Activated naive CD8-positive, alpha-beta T cell treated with anti-CD3 and anti-CD28 coated beads, Interleukin-2, amount 50 U/mL, for 16 hours (primary cell): ENCODE data around the gene EGFR.

Experiments used
- DNase-seq: peaks from one replicate; pipeline ENCODE4 v3.0.0-alpha.2; 2020; ENCODE audit warnings: low read depth, low spot score

EGFR gene

DNA sequence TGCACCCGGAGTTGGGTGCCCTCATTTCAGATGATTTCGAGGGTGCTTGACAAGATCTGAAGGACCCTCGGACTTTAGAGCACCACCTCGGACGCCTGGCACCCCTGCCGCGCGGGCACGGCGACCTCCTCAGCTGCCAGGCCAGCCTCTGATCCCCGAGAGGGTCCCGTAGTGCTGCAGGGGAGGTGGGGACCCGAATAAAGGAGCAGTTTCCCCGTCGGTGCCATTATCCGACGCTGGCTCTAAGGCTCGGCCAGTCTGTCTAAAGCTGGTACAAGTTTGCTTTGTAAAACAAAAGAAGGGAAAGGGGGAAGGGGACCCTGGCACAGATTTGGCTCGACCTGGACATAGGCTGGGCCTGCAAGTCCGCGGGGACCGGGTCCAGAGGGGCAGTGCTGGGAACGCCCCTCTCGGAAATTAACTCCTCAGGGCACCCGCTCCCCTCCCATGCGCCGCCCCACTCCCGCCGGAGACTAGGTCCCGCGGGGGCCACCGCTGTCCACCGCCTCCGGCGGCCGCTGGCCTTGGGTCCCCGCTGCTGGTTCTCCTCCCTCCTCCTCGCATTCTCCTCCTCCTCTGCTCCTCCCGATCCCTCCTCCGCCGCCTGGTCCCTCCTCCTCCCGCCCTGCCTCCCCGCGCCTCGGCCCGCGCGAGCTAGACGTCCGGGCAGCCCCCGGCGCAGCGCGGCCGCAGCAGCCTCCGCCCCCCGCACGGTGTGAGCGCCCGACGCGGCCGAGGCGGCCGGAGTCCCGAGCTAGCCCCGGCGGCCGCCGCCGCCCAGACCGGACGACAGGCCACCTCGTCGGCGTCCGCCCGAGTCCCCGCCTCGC is at the start of gene EGFR:
EGFR (plus strand) TSS at position 657 of the 830 bp plus-strand sequence. CDS start 261 bp downstream, outside the sequence.
- no peak for DNase-seq

DNA sequence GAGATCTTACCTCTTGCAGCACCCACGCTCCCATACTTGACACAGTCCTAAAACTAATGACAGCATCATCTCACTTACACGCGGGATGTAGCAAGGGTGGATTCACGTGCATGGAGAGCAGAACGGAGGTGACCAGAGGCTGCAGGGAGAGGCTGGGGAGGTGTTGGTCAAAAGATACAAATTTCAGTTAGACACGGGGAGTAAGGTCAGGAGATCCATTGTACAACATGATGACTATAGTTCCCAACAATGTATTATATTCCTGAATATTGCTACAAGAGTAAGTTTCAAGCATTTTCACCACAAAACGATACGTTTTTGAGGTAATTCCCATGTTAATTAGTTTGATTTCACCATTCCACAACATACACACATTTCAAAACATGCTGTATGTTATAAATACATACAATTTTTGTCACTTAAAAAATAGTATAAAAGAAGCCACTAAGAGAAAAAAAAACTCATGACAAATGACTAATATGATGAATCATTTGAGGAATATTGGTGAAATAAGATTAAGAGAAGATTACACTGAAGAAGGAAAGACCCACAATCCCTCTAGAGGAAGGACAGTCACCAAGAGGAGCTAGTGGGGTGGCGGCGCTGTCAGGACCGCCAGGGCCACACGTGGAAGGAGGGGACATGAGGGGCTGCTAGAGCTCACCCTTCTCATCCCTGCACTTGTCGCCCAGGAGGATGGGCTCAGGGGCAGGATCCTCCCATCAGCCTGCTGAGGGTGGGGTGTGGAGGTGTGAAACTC is 49.4 kb upstream of the EGFR start:
- DNase-seq, result no peak

DNA sequence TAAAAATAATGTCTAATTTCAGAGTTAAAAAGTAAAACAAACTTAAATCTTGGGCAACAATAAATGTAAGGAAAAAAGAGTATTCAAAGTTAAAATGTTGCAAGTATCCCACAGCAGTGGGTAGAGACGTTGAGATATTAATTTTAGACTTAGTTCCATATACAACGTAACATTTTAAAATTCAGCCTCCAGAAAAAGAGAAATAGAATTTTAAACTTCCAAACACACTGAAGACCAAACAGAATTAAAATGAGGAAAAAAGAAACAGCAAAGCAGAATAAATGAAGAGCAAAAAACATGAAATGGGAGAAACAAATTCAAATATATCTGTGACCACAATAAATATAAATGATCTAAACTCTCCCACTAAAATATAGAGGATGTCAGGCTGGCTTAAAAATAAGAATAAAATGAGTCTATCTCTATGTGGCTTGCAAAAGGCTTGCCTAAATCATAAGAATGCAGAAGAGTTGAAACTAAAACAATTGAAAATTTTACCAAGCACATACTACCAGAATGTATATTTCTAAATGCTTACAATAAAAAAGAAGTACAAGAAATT is 46.0 kb upstream of the EGFR start:
- DNase-seq, result no peak

DNA sequence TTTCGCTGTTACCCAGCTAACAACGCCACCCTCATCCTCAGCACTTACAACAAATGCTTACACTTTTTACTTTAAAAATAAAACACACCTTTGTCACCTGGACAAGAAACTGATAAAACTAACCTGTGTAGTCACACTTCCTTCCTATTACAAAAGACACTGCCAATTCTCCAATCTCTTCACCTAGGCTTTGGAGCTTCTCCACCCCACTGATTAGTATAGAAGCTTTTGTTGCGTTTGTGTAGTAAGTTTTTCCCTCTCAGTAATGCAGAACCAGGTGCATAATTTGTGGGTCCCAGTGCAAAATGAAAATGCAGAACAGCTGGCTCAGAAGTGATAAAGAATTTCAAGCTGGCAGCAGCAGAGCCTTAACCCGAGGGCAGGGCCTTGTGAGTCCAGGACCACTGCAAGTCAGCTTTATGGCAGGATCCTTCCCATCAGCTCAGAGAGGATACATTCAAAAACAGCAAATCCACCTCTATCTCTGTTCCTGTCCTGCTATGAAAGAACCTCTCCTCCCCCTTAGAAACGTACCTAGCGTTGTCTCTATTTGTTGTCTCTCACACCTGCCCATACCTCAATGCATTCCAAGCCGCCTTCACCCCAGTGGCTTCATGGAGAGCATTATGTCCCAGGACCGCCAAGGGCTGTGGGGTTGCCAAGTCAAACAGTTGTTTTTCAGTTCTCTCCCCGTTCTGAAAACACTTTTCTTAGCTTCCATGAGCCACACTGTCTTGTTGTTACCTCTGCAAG is 40.3 kb upstream of the EGFR start:
- no peak for DNase-seq

DNA sequence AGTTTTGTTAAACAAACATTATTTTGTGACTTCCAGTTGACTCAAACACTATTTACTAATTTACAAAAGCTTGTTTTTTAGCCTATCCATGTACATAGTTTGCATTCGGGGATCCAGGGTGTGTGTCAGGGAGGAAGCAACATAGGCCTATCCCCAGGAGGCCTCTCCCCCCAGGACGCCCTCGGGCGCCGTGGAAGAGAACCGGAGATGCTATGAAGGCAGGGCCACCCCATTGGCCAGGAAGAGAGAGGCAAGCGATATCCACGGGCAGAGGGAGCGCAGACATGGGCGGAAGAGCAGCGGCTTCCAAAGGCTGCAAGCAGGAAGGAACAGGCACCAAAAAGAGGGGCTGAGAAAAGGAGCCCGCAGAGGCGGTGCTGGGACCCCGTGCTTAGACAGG is 38.3 kb upstream of the EGFR start:
- no peak for DNase-seq

DNA sequence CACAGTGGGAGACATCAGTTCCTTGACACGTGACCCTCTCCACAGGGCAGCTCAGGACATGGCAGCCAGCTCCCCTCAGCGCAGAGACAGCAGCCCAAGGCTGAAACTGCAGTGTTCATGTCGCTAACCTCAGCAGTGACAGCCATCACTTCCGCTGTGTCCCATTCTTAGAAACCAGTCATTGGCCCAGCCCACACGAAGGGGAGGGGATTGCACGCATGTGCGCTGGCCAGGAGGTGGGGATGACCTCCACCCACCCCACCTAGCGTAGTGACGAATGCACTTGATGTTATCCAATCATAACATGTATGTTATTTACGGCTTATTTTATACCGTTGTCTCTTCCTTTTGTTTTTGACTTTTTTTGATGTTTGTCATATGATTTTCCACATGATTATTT is 36.9 kb upstream of the EGFR start:
- DNase-seq, result no peak

DNA sequence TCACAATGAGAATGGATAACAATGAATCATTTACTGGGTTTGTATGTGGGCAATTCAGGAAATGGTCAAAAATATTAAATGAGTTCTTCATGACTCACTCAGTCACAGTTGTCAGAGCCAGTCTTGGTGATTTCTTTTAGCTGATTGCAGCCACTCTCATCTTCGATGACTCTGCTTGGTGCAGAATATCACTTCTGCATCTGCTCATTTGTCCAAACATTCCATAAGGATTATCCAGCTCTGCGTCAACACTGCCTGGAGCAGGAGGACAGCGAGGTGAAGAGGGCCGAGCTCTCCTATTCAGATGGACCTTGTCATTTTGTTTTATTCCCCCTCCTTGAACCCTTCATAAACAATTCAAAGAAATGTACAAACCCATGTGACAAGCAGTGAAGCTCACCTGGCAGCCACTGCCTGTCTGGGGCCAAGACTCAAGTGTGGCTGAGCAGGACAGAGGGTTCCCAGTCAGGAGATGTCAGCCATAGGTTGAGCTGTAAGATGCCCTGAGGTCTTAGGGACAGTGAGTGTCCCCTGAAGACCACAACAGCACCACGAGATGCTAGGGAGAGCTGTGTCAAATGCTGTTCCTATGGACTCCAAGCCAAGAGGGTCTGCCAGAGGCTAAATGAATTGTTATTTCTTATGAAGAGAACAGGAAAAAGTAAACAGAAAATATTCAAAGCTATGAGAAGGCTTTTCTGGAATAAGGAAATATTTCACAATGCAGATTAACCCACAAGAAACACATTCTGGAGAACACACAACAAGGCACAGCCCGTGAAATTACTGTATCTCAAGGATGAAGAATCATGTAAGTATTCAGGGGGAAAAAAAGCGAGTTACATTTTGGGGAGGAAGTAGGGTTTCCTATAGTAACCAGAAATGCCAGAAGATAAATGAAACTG is 33.1 kb upstream of the EGFR start:
- no peak for DNase-seq

DNA sequence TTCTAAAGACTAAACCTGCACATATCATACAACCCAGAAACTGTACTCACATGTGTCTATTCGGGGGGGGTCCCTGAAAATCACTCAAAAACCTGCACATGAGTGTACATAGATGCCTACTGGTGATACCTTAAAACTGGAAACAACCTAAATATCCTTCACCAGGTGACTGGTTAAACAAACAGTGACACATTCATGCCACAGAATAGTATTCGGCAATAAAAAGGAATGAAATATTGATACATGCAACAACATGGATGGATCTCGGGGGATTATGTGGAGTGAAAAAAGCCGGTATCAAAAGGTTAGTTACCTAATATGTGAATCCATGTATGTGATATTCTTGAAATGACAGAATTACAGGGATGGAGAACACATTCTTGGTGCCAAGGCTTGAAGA is 32.1 kb upstream of the EGFR start:
- no peak for DNase-seq

DNA sequence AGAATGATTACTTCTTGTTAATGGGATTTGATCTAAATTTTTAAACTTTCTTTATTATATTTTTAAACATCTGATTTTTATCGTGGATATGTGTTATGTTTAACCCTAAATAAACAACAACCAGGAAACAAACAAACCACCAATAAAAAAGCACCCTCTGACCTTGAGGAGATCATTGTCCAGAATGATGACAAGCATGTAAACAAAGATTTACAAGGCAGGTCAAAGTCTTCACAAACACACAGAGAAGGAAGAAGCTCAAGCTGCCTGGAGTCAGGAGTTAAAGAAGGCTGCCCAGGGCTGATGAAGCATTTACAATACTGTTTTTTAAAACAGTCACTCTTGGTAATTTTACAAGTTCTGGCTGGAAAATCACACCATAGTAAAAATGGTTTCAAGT is 31.0 kb upstream of the EGFR start:
- DNase-seq, result no peak

DNA sequence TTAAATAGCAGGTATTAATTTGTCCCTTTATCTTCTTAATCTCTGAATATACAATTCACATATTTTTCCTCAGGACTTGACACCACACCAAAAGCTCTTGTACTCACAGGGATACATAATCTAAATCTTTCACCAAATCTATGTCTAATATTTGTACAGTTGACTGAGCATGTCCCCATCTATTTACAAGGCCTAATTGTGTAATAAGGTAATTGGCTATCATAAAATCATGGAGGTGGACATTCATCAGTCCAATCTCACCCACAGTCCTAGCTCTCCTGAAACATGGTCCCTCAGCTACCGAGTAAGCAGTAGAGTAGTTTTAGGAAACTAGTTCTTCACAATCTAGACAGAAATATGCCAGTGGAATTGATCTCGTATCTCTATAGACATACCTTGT is 30.3 kb upstream of the EGFR start:
- DNase-seq, result no peak

DNA sequence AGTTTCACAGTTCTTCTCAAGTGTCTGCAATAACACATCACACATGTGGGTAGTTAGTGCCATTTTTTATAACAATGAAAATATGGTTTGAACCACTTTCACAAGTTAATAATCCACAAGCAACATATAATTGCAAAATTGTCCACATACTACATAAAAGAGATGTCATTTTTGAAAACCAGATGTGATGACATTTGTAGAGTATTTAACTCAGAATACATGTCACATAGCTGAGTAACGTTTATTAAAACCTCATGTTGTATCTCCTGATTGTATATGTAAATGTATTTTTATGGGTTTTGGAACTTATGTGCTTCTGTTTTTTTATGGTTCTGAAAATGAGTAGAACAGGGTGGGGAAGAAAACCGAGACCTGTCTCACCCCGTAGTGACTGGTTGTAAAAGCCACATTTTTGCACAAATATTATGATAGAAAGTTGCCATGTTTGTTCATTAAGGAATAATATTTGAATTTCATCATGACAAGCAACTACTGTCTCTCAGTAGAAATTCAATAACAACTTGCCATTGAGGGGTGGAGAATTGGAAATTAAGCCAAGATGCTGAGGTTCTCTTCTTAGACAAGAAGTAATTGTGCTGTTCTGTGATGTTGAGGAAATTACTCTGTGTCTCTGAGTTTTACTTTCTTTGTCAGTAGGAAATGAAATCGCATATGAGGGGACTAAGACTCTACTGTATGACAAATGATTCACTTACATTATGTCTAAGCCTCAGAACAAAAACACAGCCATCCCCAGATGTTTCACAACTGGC is 29.2 kb upstream of the EGFR start:
- DNase-seq, result no peak

DNA sequence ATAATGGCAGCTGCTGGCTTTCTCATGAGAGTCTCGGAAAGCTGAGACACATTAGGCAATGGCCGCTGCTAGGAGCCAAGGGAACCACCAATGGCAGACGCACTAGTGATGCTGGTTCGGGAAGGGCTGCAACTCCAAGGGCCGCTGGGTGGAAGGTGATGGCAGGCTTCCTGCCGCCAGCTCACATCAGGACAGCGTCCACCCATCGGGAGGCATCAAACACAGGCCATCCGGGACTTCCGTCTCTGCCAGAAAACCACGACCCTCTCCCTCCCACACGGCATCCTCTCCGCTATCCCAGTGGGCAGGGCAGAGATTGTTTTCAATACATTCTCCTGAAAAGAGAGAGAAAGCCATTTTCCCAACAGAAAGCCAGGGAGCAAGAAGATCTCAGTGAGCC is 27.5 kb upstream of the EGFR start:
- DNase-seq, result no peak

DNA sequence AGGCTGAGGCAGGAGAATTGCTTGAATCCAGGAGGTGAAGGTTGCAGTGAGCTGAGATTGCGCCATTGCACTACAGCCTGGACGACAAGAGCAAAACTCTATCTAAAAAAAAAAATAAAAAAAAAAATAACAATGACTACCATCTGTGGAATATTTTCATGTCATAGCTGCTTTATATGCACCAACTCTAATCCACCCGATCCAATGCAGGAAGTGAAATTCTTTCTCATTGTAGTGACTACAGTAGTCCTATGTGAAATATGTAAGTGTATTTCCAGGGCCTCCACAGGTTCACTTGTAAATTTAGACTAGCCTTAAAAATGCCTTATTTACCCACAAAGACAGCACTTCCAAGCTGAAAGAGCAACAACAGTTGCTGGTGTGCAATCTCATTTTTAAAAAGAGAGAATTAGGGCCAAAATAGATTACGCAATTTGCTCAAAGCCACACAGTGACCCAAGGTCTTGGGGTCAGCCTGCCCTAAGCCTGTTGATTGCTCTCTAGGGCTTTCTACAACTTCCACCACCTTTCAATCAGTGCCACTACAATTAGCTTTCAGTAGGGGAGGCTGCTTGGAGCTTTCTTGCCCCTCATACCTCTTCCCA is 25.8 kb upstream of the EGFR start:
- no peak for DNase-seq

DNA sequence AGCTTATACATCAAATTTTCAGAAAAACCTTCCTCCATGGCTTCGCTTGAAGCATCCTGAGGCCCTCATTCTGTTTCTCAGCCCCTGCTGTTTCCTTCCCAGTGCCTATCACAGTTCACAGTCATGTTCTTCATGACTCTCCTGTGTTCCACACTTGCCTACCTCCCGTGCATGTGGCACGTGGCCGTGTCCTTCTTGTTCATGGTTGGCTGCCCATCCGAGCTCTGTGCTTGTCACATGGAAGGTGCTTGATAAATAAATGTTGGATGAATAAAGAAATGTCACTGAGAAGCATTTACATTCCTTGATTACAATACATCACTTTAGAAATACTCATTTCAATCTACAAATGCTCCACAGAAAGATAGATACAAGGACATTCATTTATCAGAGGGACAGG is 23.7 kb upstream of the EGFR start:
- no peak for DNase-seq

DNA sequence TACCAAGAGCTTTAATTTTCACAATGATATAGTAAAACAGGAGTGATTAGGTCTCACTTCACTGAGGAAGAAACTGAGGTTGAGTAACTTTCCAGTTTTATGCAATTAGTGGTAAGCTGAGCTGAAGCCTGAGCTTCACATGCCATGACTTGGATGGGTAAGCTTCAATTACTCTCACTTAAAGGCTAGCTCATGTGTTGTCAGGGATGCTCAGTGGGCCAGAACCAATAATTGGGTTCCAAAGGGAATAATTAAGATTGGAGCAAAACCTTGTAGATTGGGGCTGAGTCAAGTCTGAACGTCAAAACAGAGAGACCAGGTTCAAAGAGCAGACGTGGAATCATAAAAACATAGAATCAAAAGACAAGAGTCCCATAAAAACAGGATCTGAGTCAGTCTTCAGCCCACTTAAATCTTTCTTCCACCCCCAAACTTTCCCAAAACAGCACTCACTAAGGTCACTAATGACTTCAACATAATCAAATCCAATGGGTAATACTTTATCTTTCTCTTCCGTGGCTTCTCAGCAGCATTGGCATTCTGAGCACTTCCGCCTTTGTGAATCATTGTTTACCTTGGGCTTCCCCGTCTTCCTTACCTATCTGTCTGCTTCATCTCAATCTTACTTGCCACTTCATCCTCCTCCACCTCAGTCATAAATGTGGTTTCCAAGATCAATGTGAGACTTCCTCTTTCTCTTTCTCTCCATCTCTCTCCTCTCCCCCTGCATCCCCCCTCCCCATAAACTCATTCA is 23.0 kb upstream of the EGFR start:
- no peak for DNase-seq

DNA sequence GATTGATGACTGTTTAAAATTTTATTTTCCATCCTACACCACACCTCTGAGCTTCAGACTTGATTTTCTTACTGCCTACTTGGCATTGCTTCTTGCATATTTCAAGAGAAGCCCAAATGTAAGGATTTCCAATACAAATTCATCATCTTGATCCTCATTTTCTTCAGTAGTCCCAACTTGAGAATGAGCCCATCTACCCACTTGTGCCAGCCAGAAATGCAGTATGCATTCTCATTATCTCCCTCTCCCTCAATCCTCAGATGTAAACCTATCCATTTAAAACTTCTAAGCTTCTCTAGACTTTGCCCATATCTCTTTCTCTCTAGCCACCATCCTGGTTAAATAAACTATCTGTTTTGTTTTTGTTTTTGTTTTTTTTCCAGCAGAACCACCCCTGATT is 22.4 kb upstream of the EGFR start:
- DNase-seq, result no peak

DNA sequence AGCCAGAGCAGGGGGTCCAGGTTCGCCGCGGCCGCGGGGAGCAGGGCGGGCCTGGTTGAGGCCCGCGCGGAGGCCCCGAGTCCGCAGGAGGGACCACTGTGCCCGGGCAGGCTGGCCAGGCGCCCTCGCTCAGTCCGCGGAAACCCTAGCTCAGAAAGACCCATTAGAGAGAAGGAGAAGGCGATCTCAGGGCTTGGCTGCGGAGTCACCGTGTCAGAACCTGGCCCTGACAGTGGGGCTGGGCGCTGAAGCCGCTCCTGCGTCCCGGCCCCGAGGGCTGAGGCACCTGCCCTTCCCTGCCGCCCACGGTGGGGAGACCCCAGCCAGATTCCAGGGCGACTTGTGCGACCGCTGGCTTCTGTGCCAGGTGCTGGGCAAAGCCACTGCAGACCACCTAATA is 14.2 kb upstream of the EGFR start:
- DNase-seq, result no peak

DNA sequence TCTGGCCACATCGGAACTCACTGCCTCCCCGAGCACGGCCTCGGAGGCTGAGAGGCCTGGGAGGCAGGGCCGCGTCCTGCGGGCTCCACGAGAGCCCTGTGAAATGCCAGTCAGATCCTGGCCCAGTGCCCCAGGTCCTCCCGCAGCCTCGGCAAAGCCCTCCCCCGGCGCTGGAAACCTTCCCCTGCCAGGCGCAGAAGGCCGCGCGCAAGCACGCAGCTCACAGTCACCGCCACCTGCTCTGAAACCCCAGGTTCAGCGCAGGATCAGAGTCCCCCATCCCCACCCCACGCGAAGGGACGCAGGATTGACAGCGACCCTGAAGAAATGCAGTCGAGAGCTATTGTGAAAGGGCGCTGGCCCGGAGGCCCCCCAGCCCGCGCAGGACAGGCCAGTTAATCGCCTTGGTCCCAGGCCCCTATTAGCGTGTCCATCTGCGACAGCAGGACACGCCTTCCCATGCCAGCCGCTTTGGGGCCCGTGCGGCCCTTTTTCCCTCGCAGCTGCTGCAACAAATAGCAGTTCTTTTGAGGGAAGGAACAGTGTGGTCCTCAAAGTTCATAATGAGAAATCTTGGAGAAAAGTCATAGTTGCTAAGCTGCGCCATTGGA is 13.5 kb upstream of the EGFR start:
- DNase-seq, result no peak

DNA sequence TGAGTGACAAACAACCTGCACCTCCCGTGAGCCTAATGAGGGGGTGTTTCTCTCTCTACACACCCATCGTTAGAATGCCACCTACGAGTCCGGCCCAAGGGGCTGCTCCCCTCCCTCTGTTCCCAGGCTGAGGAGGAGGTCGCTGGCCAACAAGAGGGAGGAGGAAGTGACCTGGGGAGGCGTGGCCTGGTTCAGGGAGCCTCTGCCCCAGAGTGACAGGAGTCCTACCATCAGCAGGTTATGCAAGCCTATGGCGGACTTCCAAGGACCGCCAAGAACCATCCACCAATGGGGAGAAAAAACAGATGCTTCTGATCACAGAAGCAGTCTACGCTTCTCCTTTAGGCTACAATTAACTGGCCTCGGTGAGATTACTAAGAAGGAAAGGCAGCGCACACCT is 12.3 kb upstream of the EGFR start:
- DNase-seq, result no peak
